Liver (tissue), 9 donors: ENCODE data around the gene DPP6. TPM values are rescaled to one million over a fixed set of nuclear protein-coding genes. Genes with fewer than 3 reads are reported as not detected.

Source experiments
- DNase-seq: peaks from one replicate; pipeline ENCODE4 v3.0.0-alpha.2; 2017; ENCODE audit warnings: low spot score
- H3K27ac ChIP-seq, 2 donors: one replicate each; pipeline ENCODE4 v1.7.0; 2013; ENCODE audit warnings: inconsistent platforms in 2 of 2, low read length in 2 of 2, control low read depth in 1 of 2, low read depth in 1 of 2, mild to moderate bottlenecking in 1 of 2
- H3K27me3 ChIP-seq, 4 donors: one replicate each; pipeline versions ENCODE4 v1.6.1 to v1.7.0; 2013; ENCODE audit warnings: low read length in 3 of 4, inconsistent platforms in 1 of 4, mild to moderate bottlenecking in 1 of 4, moderate library complexity in 1 of 4; ENCODE audit not compliant: control insufficient read depth in 4 of 4, insufficient read depth in 4 of 4
- H3K36me3 ChIP-seq, 4 donors: one replicate each; pipeline versions ENCODE4 v1.6.1 to v1.7.0; 2013; ENCODE audit warnings: low read length in 3 of 4, mild to moderate bottlenecking in 3 of 4, low read depth in 1 of 4, moderate library complexity in 1 of 4; ENCODE audit not compliant: control insufficient read depth in 4 of 4, insufficient read depth in 3 of 4
- H3K4me1 ChIP-seq, 4 donors: one replicate each; pipeline versions ENCODE4 v1.6.1 to v1.7.0; 2013; ENCODE audit warnings: low read length in 3 of 4, mild to moderate bottlenecking in 3 of 4, moderate library complexity in 1 of 4; ENCODE audit not compliant: control insufficient read depth in 4 of 4, insufficient read depth in 4 of 4
- H3K4me3 ChIP-seq, 3 donors: one replicate each; pipeline versions ENCODE4 v1.6.1 to v1.7.0; 2013; ENCODE audit warnings: low read length in 3 of 3, control low read depth in 1 of 3, low read depth in 1 of 3, mild to moderate bottlenecking in 1 of 3
- H3K9ac ChIP-seq, 2 donors: one replicate each; pipeline ENCODE4 v1.7.0; 2013; ENCODE audit warnings: low read length in 2 of 2, mild to moderate bottlenecking in 2 of 2, moderate library complexity in 2 of 2, control low read depth in 1 of 2, low read depth in 1 of 2
- H3K9me3 ChIP-seq, 4 donors: one replicate each; pipeline versions ENCODE4 v1.6.1 to v1.7.0; 2013; ENCODE audit warnings: low read length in 3 of 4; ENCODE audit not compliant: control insufficient read depth in 4 of 4
- ATF3 ChIP-seq: IDR thresholded peaks from 2 replicates; pipeline ENCODE4 v1.6.1; 2016; ENCODE audit warnings: antibody characterized with exemption
- CTCF ChIP-seq: fragments of 150-350 bp; IDR thresholded peaks from 2 replicates; pipeline ENCODE4 v1.5.1; 2017; ENCODE audit warnings: improper control_type of control experiment, low read depth, low read length; ENCODE audit not compliant: missing input control
- EGR1 ChIP-seq, 2 donors: IDR thresholded peaks; 2 replicates each; pipeline ENCODE4 v1.6.1; 2016 to 2018; ENCODE audit warnings: antibody characterized with exemption in 2 of 2, low read depth in 2 of 2
- FOXA1 ChIP-seq: IDR thresholded peaks from 2 replicates; pipeline ENCODE4 v1.6.1; 2016; ENCODE audit warnings: antibody characterized with exemption
- FOXA2 ChIP-seq: IDR thresholded peaks from 2 replicates; pipeline ENCODE4 v1.6.1; 2016; ENCODE audit warnings: antibody characterized with exemption
- GABPA ChIP-seq, 2 donors: IDR thresholded peaks in 1 of 2; conservative IDR thresholded peaks in 1 of 2; 2 replicates each; pipeline ENCODE4 v1.6.1; 2016; ENCODE audit warnings: antibody characterized with exemption in 2 of 2, mild to moderate bottlenecking in 1 of 2, moderate library complexity in 1 of 2
- HNF4A ChIP-seq, 2 donors: conservative IDR thresholded peaks; 2 replicates each; pipeline ENCODE4 v1.6.1; 2016; ENCODE audit warnings: antibody characterized with exemption in 2 of 2, mild to moderate bottlenecking in 2 of 2
- HNF4G ChIP-seq: IDR thresholded peaks from 2 replicates; pipeline ENCODE4 v1.6.1; 2016; ENCODE audit warnings: antibody characterized with exemption
- JUND ChIP-seq, 2 donors: IDR thresholded peaks; 2 replicates each; pipeline ENCODE4 v1.6.1; 2016; ENCODE audit warnings: antibody characterized with exemption in 2 of 2
- MAX ChIP-seq: IDR thresholded peaks from 2 replicates; pipeline ENCODE4 v1.6.1; 2016; ENCODE audit warnings: antibody characterized with exemption
- NR2F2 ChIP-seq: IDR thresholded peaks from 2 replicates; pipeline ENCODE4 v1.6.1; 2016; ENCODE audit warnings: antibody characterized with exemption
- RAD21 ChIP-seq, 2 donors: IDR thresholded peaks; 2 replicates each; pipeline ENCODE4 v1.6.1; 2016; ENCODE audit warnings: antibody characterized with exemption in 2 of 2, mild to moderate bottlenecking in 2 of 2
- REST ChIP-seq: IDR thresholded peaks from 2 replicates; pipeline ENCODE4 v1.6.1; 2016; ENCODE audit warnings: antibody characterized with exemption, mild to moderate bottlenecking
- RXRA ChIP-seq, 2 donors: IDR thresholded peaks; 2 replicates each; pipeline ENCODE4 v1.6.1; 2017 to 2018; ENCODE audit warnings: antibody characterized with exemption in 2 of 2, mild to moderate bottlenecking in 1 of 2
- SP1 ChIP-seq: IDR thresholded peaks from 2 replicates; pipeline ENCODE4 v1.6.1; 2018; ENCODE audit warnings: antibody characterized with exemption, mild to moderate bottlenecking
- TAF1 ChIP-seq: conservative IDR thresholded peaks from 2 replicates; pipeline ENCODE4 v1.6.1; 2016; ENCODE audit warnings: antibody characterized with exemption, mild to moderate bottlenecking
- YY1 ChIP-seq: IDR thresholded peaks from 2 replicates; pipeline ENCODE4 v1.6.1; 2016; ENCODE audit warnings: antibody characterized with exemption, mild to moderate bottlenecking
- ZBTB33 ChIP-seq: IDR thresholded peaks from 2 replicates; pipeline ENCODE4 v1.6.1; 2016; ENCODE audit warnings: antibody characterized with exemption
- WGBS: extraction: QIAGEN DNeasy Blood & Tissue Kit; methylation state at CpG from one replicate; pipeline ENCODE4 v1.1.7; 2013; 5-methylcytosine and 5-hydroxymethylcytosine counted together
- polyA plus RNA-seq, 2 donors: library from polyadenylated mRNA; stranded (reverse) in 1 of 2; unstranded in 1 of 2; fragments of 200-250 nt in 1 of 2; fragments of >200 nt in 1 of 2; fragmentation: Nextera tagmentation in 1 of 2; extraction: Ambion mirVana in 1 of 2; gene quantifications; one replicate each; pipeline versions ENCODE4 v1.2.1 to v1.2.3, GENCODE V29; 2013 to 2015
- total RNA-seq, 2 donors: library from RNA; depleted of rRNA; stranded (reverse); fragments of >200 nt; gene quantifications; one replicate each; pipeline ENCODE4 v1.2.3, GENCODE V29; 2014
- donor health status: healthy.
- donor health status: healthy.
- donor health status: healthy.
- donor health status: healthy.
- donor health status: healthy.

DPP6 gene
- total and polyA plus RNA-seq, 4 donors: 0.01 TPM; not detected in 3

DNA sequence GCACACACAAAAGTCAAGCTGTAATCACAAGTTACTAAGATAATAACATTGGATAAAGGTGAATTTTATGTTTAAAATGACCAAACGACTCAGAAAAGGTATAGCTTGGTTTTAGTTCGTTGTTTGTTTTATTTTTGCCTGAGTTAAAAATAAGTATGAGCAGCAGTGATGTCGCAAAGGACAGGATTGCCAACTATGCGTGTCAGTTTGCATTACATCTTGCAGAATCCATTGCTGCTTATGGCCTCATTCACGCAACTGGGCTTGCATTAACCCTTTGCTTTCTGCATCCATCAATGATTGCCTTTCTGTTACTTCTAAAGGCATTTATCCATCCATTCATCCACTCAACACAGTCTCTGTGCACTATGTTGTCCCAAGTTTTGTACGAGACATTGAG, 389.6 kb downstream of the DPP6 start:
- Histone ChIP-seq H3K9ac (no peak overlapping the region), H3K36me3 (no peaks in the 10 kb centered on the region), H3K4me1 (no peaks in the 10 kb centered on the region), H3K4me3 (no peak overlapping the region), H3K27me3 (peaks cover 0 to 3% (median 0%) of the 10 kb centered on the region in 4 donors), H3K9me3 (peaks cover 0 to 2% (median under 1%) of the 10 kb centered on the region in 4 donors), H3K27ac (no peak overlapping the region)
- WGBS: 53% methylated on average over 6 of the region's 6 CpGs
- no peak for DNase-seq
- TF ChIP-seq ZBTB33 (no peak), EGR1 (IDR thresholded peaks at IDR 0.05; ENCODE audit: low read depth in 2 of 2) (no peak), HNF4A (conservative IDR thresholded peaks at IDR 0.05) (no peak), JUND (IDR thresholded peaks at IDR 0.05) (no peak), RXRA (IDR thresholded peaks at IDR 0.05) (no peak), HNF4G (no peak), TAF1 (no peak), CTCF (no peak), SP1 (no peak), REST (no peak), RAD21 (IDR thresholded peaks at IDR 0.05) (no peak), FOXA1 (no peak), ATF3 (no peak), YY1 (no peak), MAX (no peak), FOXA2 (no peak), NR2F2 (no peak), GABPA (IDR thresholded peaks at IDR 0.05 in 1 of 2, conservative IDR thresholded peaks at IDR 0.05 in 1 of 2) (no peak)
